HFF-Myc (cell line): ENCODE results near the gene CDH3.

ENCODE experiments used
- DNase-seq: peaks from one replicate; pipeline ENCODE4 v3.0.0-alpha.2; 2011; ENCODE audit warnings: low read depth; ENCODE audit errors: extremely low read depth
- H3K4me3 ChIP-seq: replicated peaks from 2 replicates; pipeline ENCODE4 v1.5.1; 2011; ENCODE audit warnings: low read depth, mild to moderate bottlenecking, control low read depth, low read length
- TF ChIP-seq, protein P1 (sequence below): IDR thresholded peaks from 2 replicates; pipeline ENCODE4 v1.5.1; 2012; ENCODE audit warnings: mild to moderate bottlenecking, low read depth, low read length, control low read depth; ENCODE audit errors: missing control alignments

The CDH3 gene

DNA sequence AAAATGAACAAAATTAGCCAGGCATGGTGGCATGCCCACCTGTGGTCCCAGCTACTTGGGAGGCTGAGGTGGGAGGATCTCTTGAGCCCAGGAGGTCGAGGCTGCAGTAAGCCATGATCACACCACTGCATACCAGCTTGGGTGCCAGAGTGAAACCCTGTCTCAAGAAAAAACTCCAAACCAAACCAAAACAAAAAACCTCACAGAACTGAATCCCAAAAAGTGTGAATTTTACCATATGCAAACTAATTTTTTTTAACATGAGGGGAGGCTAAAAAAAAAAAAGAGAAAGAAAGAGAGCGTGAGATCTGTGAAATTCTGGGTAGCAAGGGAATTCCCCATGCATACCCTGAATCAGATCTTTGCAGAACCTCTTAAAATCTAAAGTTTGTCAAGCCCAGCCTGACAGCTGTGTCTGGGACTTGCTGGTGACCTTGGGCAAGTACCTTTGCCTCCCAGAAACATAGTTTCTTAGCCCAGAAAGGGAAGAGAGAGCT, 74.9 kb downstream of the CDH3 start:
- DNase-seq: no peak
- TF ChIP-seq, protein P1, sequence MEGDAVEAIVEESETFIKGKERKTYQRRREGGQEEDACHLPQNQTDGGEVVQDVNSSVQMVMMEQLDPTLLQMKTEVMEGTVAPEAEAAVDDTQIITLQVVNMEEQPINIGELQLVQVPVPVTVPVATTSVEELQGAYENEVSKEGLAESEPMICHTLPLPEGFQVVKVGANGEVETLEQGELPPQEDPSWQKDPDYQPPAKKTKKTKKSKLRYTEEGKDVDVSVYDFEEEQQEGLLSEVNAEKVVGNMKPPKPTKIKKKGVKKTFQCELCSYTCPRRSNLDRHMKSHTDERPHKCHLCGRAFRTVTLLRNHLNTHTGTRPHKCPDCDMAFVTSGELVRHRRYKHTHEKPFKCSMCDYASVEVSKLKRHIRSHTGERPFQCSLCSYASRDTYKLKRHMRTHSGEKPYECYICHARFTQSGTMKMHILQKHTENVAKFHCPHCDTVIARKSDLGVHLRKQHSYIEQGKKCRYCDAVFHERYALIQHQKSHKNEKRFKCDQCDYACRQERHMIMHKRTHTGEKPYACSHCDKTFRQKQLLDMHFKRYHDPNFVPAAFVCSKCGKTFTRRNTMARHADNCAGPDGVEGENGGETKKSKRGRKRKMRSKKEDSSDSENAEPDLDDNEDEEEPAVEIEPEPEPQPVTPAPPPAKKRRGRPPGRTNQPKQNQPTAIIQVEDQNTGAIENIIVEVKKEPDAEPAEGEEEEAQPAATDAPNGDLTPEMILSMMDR: no peak
- H3K4me3 ChIP-seq: no peak overlapping the region

DNA sequence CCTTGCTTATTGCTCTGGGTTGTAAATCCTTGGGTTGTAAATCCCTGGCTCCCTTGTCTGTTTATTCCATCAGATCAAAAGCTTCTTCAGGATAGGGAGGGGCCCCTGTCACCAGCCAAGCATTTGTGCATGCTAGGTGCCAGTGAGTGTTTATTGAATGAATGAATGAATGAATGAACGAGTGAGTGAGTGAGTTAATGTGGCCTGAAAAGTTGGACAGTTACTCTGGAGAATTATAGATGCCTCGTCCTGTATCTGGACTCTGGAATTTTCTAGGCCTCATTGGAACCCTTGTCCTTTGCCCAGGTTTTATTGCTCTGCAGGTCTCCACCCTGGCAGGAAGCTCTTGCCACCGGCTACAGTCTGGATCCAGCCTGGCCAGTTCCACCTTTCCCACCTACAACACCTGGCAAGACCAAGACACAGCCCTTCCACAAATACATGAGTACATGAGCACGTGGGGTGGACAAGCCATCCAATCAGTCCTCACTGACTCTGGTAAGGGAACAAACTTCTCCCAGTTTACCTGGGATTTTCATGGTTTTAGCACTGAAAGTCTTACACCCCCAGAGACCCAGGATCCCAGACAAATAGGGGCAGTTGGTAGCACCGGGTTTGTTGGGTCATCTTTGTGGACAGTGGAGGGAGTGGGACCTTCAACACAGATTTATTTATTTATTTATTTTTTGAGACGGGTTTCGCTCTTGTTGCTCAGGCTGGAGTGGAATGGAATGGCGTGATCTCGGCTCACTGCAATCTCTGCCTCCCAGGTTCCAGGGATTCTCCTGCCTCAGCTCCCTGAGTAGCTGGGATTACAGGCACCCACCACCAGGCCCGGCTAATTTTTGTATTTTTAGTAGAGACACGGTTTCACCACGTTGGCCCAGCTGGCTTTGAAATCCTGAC, 77.3 kb downstream of the CDH3 start:
- DNase-seq: no peak

DNA sequence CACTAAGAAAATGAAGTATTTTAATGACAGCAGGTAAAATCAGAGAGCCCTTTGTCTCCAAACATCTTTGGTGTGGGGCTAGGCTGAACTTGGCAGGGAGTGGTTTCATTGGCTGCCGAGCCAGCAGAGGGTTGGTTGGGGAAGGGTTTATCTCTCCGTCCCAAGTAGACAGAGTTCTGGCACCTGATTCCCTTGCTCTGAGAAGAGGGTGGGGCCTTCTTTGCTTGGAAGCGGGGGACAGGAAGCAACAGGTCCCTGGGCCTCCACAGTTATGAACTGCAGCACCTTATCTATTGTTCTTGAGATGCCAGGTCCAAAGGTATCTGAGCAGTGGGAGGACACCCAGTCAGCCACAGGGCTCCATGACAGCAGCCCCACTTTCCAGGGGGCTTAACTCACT, 79.7 kb downstream of the CDH3 start:
- TF ChIP-seq, protein P1: no peak
- DNase-seq: no peak

More for the DNA sequence above, 77.3 kb downstream of the CDH3 start:
- H3K4me3 ChIP-seq: no peak overlapping the region
- TF ChIP-seq, protein P1: no peak

DNA sequence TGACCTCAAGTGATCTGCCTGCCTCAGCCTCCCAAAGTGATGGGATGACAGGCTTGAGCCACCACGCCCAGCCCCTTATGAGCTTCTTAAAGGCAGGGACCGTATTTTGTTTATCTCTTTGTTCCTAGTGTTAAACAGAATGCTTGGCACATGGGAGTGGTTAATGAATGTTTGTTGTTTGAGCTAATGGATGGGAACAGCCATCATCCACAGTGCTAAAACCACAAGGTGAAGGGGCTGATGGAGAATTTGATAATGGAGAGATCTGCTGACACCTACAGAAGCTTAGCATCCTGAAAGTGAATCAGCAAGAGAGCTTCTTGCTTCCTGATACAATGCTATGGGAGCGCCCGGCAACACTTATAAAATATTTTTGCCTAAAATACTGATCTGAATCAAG, 83.4 kb downstream of the CDH3 start:
- DNase-seq: no peak
- TF ChIP-seq, protein P1: no peak
- H3K4me3 ChIP-seq: no peak overlapping the region

More for the DNA sequence above, 79.7 kb downstream of the CDH3 start:
- H3K4me3 ChIP-seq: no peak overlapping the region

DNA sequence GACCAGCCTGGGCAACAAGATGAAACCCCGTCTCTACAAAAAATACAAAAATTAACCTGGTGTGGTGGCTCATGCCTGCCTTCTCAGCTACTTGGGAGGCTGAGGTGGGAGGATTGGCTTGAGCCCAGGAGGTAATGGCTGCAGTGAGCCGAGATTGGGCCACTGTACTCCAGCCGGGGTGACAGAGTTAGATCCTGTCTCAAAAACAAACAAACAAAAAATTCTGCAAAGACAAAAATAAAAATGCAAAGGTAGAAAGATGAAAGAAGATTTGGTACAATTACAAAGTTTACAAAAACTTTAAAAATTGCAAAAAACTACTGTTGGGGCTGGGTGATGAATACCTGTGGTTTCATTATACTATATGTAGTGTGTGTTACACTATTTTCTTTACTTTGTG, 86.5 kb downstream of the CDH3 start:
- no peak for DNase-seq
- H3K4me3 ChIP-seq: no peak overlapping the region
- TF ChIP-seq, protein P1: no peak

DNA sequence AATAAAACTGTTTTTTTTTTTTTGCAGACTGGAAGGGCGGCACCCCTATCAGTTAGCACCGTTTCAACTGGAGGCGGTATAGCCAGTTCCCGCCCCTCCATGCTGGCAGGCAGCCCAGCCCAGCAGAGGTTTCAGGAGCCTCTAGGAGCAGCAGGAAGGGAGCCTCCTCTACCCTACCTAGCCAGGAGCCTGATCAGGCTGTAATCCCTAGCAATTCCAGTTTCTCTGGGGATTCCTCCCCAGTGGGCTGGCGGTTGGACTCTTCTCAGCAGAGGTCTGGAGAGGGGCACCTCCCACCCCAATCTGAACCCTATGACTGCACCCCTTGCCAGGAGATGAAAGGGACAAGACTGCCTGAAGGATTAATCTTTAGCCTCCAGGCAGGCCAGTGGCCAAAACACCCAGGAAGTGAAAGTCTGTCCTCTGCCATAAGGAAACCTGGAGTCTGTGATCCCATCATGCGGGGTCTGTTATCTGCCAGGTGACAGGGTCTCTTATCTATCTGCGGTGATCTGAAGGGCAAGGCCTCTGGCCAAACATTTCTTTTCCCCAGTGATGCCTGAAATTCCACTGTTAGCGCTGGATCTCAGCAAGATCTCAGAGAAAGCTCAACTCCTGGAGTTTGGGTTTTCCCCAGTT, 87.1 kb downstream of the CDH3 start:
- no peak overlapping the region for H3K4me3 ChIP-seq
- TF ChIP-seq, protein P1: no peak
- no peak for DNase-seq
